ENCODE data around the gene RHOBTB1.
"Not testable (repeated sequence)": the region's sequence is repeated elsewhere in the genome, so short reads cannot be mapped to it uniquely, and the experiment has no call there.

Gene RHOBTB1

DNA sequence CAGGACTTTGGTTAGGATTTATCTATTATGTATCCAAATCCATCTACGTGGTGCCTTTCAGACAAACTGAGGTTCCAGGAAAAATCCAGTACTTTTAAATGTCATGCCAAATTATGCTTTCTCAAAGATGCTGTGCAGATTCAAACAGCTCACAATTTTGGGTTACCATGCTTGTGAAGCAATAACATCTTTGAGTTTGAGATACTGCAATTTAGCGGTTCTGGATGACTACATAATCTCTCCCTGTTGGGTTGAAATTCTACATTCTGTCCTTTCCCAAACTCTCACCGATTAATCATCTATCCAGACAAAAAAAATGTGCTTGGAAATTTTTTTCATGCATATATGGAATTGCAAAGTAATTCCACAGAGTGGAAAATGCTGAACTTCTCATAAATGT is 3.5 kb downstream of the RHOBTB1 start:
- DNase-seq = peak; percentile 60

DNA sequence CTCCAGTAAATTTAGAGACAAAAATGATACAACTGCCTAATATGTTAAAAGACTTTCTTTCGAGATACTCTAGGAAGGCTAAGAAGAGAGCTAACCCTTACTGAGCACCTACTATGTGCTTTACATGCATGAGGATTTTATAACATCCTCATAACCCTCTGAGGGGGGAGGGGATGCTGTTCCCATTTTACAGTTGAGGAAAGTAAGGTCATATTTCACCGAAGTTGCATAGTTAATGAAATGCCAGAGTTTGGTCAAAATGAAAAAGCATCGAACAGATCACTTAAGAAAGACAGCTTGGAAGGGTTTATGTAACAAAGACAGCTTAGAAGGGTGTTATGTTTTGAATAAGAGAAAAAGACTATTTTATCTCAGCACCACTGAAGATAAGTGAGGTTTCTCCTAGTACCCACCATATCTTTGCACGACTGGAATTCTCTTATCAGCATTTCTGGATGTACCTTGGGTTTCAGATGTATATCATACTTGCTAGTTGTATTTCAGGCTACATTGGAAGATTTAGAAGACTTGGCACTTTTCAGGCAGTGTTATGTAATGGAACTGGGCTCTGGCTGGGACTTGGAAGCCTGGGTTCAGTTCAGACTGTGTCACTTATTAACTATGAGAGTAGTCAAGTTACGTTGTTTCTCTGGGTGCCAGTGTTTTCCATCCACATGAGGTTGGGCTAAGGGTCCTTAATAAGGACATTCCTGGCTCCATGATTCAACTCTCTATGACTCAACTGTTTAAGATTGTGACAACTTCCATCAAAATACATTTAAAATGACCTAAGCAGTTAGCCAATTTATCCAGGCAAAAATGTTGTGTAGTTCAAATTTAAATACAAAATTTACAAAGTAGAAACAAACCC is 6.0 kb downstream of the RHOBTB1 start:
- peak; percentile 68 for DNase-seq

DNA sequence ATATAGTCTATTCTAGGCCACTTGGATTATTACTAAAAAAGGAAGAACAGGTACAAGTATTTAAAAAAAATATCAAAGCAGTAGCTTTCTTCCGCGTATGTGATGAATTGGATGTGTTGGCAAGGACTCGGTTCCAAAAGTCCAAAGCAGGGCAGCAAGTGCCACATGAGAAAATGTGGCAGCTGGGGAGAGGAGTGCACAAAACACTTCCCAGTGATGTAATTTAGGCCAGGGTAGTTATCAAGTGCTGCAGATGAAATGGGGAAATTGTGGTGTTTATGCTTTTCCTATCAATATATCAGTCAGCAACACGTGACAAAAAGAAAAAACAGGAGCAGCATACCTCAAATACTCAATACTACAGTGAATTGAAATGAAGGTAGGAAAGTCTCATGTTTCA is 7.0 kb downstream of the RHOBTB1 start:
- no peak for DNase-seq

DNA sequence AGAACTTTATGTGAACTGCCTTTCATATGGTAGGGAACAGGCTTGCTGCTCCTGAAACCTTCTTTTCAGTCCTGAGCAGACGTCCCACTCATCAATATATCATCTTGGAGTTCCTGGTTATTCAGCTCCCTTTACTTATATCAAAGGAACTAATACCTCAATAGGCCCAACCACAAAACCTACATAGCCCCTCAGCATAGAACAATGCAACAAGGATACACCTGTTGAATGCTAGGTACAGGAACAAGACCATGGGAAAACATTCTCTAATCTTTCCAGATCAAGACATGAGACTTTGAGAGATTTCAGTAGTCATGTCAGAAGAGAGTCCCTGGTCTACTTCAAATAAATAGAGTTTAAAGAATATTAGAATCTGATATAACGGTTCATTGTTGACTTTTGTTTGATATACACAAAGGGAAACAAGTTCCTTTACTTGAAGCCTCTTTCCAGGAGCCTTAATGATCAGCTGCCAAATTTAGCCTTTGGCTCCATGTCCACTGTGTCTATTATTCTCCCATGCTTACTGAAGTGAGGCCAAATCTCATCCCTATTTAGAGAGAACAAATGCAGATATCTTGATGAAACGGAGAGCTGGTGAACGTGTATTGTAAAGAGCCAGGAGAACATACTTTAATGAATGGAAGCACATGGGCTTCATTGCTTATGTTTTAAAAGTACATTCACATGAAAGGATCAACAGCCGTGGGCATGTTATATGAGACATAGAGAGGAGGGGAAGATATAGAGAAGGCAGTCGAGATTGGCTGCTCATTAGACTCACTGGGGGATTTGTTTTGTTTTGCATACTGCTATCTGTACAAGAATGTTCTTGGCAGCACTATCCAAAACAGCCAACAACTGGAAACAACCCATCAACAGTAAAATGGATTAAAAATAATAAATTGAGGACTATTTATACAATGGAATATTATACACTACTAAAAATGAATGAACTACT is 9.5 kb downstream of the RHOBTB1 start:
- DNase-seq = no peak

DNA sequence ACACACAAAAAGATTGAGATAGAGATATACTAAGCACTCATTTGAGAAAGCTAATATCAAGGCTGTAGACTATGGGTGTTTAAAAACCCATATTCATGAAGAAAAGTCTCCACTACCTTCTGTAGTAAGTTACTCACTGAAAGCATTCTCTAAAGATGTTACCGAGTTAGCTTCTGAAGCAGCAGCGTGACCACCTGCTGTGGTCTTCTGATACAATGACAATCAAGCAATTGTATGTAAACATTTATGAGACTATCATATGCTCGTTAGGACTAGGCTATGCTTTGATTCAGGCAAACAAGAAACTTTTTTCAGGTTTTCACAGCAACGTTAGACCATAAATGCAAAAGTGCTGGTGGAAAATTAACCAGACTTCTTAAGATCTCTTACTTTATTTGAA is 11.2 kb downstream of the RHOBTB1 start:
- DNase-seq = no peak

DNA sequence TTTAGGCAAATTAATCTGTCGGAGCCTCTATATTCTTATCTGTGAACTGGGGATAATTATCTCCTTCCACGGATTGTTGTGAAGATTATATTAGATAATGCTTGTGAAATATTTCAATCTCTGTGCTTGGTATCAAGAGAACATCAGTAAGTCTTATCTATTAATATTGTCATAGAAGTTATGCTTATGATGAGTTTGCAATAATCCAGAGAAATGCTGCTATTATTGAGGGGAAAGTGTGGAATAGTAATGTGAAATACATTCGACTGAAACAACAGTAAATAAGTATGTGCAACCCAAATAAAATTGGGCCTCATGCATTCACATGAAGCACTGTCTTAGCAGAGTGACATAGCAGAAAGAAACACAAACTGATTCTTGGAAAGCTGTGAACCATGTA is 13.7 kb downstream of the RHOBTB1 start:
- DNase-seq = no peak

DNA sequence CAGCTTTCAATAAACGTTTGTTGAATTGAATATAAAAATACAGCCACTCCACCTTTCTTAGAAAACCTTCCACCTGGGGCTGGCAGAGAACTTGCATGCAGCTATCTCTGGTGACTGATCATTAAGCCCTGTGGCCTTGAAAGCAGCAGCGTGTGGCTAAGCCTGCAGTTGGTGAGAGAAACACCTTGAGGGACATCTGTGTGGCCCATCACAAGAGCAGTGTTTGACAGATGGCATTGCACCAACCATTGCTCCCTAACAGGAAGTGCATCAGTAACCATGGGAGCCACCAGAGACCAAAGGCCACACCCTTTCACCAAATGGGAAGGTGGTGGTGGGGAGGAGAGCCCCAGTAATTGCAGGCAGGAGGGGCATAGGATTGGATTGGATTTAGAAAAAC is 22.4 kb downstream of the RHOBTB1 start:
- DNase-seq = no peak

DNA sequence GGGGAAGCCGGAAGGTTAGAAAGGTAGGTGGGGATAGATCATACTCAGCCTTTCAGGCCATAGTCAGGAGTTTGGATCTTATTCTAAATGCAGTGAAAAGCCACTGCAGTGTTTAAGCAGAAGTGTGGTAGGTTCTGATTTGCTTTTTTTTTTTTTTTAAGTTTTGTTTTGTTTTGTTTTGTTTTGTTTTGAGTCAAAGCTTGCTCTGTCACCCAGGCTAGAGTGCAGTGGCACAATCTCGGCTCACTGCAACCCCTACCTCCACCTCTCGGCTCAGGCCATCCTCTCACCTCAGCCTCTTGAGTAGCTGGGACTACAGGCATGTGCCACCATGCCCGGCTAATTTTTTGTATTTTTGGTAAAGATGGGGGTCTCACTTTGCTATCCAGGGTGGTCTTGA is 23.5 kb downstream of the RHOBTB1 start:
- DNase-seq = no peak

DNA sequence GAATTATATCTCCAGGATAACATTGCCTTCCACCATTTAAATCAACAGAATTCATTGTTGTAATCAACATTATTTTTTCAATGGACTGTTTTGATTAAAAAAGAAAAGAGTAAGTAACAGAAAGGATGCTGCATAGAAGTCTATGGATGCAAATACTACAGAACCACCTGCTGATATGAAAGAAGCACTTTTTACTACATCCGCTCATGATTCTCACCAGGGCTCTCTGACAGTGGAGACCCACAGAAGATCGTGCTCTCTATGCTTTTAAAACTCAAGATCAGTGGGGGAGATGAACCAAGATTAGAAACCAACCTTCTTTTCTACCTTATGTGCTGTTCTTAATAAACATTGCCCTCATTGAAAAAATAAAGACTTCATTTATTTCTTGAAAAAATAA is 24.4 kb downstream of the RHOBTB1 start:
- DNase-seq = no peak

DNA sequence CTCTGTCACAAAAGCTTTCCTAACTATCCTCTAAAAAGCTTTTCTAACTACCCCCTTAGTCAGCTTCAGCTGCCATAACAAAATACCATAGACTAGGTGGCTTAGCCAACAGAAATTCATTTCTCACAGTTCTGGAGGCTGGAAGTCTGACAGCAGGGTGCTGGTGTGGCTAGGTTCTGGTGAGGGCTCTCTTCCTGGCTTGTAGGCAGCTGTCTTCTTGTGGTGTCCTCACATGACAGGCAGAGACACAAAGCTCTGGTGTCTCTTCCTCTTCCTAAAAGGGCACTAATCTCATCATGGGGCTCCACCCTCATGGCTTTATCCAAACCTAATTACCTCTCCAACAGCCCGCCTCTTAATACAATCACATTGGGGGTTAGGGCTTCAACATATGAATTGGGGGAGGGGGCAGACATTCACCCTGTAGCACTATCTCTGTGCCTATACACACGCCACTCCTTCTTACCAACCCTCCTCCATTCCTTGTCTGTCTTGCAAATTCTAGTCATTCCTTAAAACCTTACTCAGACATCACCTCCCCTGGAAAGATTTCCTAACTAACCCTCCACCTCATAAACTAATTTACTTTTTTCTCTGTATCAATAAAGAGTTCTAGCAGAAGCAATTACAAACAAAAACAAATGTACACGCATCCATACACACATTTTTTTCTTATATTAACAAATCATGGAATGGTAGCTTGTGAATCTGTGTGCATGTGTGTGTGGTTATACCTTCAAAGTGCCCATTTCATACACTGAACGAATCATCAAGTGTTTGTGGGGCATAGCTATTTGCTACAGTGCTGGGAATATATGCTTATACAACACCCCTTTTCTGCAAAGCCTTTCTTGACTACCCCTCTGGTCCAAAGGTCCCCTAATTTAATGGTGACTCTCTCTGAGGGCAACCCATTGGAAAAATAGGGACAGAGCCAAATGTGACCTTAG is 26.4 kb downstream of the RHOBTB1 start:
- peak; percentile 60 for DNase-seq

DNA sequence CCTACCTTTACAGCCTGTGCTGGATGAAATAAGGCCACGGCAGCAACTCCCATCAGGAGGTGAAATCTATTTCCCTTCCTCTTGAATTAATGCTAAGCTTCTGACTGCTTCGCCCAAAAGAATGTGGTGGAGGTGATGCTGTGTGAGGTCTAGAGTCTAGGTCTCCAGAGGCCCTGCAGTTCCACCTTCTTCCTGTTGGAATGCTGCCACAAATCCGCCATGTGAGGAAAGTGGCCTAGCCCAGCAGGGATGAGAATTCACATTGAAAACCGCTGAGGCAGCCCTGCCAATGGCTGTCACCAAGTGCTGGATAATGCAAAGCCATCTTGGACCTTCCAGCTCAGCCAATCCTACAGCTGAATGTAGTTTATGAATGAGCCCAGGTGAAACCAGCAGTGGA is 28.0 kb downstream of the RHOBTB1 start:
- no peak for DNase-seq

DNA sequence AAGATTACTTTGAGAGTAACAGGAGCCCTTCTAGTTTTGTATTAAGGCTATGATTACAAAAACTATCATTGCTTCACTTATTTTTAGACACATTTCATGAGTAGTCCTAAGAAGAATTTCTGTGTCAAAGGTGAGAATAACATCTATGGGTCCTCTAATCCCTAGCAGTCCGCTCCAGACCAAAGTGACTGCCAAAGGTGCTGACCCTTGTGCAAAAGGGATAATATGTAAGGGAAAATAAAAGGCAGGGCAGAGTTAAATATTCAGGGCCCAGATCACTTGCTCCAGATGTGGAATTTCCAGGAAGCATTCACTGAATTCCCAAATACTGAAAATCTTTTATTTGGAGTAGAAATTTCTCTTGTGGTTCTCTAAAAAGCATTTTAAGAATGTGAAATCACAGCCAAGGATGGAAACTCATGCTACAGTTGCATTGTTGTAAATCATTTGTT is 29.3 kb downstream of the RHOBTB1 start:
- DNase-seq = peak; percentile 98

DNA sequence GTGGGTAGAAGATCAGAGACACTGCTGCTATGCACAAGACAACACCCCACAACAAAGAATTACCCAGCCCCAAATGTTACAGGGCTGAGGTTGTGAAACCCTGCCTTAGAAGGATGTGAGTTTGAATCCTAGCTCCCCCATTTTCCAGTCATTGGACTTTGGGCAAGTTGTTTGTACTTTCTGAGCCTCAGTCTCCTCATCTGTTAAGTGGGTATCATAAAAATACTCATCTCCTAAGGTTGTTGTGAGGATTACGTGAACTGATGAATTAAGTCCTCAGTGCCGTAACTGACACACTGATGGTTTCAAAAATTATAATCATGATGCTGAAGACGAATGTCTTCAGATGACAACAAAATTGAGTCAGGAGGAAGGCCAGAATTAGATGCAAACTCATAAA is 30.3 kb downstream of the RHOBTB1 start:
- DNase-seq = no peak

DNA sequence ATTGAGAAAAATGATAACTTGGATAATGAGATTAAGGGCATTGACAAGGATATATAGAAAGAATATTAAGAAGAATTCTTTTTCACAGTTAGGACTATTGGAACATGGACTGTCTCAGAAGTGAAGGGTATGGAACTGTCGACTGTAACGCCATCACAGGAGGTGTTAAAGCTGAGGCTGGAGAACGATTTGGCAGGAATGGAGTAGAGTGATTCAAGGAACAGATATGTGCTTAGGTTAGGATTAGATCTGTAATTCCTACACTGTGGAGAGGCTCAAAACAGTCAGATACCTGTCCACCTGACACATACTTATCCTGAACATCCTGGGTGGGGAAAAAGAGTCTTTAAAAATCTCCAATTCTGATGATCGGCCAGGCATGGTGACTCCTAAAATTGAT is 30.9 kb downstream of the RHOBTB1 start:
- no peak for DNase-seq

DNA sequence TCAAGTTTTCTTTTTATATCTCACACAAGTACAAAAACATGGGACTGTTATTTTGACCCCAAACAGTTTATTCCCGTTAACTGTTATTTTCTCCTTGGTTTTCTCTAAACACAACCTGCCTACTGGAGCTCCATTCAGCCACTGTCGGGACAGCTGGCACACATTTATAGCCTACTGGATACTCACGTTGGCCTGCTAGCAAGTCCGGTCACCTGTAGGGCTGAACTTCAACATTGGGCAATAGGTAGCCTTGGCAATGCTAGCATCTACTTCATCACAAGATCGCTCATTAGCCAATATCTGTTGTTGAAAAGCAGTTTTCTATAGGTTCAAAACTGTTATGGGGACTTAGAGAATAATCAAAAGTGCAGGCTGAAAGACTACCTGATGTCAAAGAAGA is 32.3 kb downstream of the RHOBTB1 start:
- no peak for DNase-seq

DNA sequence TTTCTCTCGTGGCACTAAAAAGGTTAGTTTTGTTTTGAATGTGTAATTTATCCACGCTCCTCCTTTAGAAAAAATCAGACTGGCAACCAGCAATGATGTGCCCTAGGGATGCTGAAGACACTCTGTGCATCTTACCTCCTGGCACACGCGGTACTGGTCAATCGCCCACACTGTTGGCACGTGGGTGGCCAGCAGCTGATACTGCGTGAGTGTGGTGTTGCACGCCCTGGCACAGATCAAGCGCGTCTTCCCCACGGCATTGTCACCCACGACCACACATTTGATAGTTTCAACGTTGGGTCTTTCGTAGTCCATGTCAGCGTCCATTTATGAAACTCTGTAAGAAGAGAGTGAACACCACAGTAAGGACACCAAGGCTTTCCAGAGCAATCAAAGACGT is 32.8 kb downstream of the RHOBTB1 start:
- DNase-seq = no peak

DNA sequence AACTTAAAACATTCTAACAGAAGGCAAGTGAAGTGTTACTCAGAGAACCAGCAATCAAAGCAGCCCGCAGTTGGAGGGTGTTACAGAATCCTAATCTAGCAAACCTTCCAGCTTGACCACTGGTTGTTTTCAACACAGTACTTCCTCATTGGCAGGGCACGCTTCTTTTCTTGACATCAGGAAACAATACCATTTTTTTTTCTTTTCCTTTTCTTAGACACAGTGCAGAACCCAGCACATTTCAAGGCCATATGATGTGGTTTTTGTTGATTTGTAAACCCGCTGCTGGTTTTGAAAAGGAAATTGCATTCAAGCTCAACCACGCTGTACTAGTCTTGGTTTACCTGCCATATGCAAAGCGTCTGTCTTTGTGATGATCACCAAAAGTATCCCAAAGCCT is 33.4 kb downstream of the RHOBTB1 start:
- DNase-seq = no peak

DNA sequence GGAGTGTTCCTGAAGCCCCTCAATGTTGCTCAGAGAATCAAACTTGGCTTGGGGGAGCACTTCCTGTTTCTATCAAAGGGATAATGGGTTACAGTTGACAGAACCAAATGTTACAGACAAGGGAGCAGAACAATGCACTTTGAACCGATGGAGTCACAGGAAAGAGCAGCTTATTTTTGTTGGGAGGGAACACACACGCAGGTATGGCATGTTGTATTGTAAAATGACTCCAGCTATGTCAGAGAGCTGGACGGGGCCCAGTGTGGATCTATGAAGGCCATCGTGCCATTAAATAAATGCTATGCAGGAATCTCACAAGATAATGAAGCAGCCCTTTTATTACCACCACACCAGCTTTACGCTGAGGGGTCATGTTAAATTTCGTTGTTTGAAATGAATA is 35.1 kb downstream of the RHOBTB1 start:
- no peak for DNase-seq

DNA sequence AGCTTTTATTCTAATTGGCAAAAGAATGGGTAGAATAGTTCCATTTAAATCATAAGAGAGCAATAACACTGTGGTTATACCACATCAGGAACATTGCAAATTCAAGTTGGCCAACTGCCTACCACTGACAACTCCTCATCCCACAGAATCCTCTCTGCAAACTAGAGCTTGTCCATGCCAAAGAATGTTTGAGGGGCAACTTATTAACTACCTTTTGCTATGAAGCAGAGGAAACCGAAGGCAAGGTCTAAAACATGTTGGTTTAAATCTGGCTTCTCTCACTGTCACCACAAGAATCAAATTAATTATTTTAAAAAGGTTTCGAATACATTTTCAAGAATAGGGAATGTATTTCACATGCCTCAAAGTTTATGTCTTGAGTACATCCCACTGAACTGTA is 36.0 kb downstream of the RHOBTB1 start:
- DNase-seq = peak; percentile 24

DNA sequence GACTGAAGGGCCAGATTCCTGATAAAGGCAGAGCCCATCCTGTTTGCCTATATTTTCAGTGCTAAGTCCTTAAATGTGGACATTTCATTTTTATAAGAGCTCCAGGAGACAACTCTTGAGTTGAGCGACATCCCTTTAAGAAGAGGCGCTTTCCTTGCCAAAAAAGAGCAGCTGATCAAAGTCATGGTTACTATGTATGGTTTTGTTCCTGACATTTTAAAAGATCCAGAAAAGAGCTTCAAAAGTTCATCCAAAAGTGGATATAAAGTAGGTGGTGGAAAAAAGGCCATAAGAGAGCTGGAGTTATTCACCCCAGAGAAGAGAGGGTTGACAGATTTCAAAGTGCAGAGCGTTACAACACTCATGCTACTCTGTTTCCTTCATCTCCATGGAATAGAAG is 36.7 kb downstream of the RHOBTB1 start:
- DNase-seq = no peak

DNA sequence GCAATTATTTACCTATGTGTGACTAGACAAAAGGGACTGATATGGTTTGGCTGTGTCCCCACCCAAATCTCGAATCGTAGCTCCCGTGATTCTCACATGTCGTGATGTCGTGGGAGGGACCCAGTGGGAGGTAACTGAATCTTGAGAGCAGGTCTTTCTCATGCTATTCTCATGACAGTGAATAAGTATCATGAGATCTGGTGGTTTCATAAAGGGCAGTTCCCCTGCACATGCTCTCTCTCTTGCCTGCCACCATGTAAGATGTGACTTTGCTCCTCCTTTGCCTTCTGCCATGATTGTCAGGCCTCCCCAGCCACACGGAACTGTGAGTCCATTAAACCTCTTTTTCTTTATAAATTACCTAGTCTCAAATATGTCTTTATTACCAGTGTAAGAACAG is 37.2 kb downstream of the RHOBTB1 start:
- DNase-seq = not testable (repeated sequence)

DNA sequence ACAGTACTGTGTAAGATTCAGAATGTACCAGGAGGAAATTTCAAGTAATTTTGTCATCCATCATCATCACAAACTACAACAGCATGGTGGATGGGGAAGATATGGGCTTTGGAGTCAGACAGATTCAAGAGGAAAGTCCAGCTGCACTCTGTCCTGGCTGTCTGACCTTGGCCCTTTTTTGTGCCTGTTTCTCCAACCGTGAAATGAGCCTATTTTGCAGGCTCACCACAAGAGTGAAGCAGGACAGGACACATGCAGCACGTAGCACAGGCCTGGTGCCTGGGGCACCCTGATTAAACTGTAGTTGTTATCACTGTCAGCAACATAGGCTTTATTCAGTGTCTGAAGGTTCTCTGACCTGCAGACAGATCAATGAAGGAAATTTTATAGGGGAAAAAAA is 37.6 kb downstream of the RHOBTB1 start:
- DNase-seq = no peak

All from fibroblast of skin of abdomen (primary cell).